HG03575 (cell line): ENCODE results near the gene POU2F1.

ENCODE experiments used
- ATAC-seq: cut with Tn5 transposase; IDR thresholded peaks from one replicate; pipeline ENCODE4 v1.9.1; 2021; ENCODE audit not compliant: unreplicated experiment, insufficient number of reproducible peaks, low FRiP score; ENCODE audit errors: extremely low read depth

Gene POU2F1

GRCh38 chr1:167262836-167263235 is 42.1 kb downstream of the POU2F1 start:
- no peak for ATAC-seq

GRCh38 chr1:167263344-167263743 is 42.7 kb downstream of the POU2F1 start:
- ATAC-seq = no peak

- no peak for ATAC-seq
Measured at GRCh38 chr1:167263819-167264464, 43.3 kb downstream of the POU2F1 start.

- no peak for ATAC-seq
Measured at GRCh38 chr1:167266965-167267364, 46.3 kb downstream of the POU2F1 start.

GRCh38 chr1:167268347-167268787 is 47.7 kb downstream of the POU2F1 start:
- ATAC-seq = no peak

- ATAC-seq = no peak
Measured at GRCh38 chr1:167270349-167271092, 49.8 kb downstream of the POU2F1 start.

- ATAC-seq = no peak
Measured at GRCh38 chr1:167272369-167272957, 51.8 kb downstream of the POU2F1 start.

- no peak for ATAC-seq
Measured at GRCh38 chr1:167273027-167273800, 52.5 kb downstream of the POU2F1 start.

GRCh38 chr1:167274061-167274460 is 53.4 kb downstream of the POU2F1 start:
- no peak for ATAC-seq

GRCh38 chr1:167276969-167277368 is 56.3 kb downstream of the POU2F1 start:
- peak; percentile 86 for ATAC-seq

GRCh38 chr1:167278497-167278896 is 57.8 kb downstream of the POU2F1 start:
- no peak for ATAC-seq

- no peak for ATAC-seq
Measured at GRCh38 chr1:167280912-167281311, 60.2 kb downstream of the POU2F1 start.

GRCh38 chr1:167288390-167289074 is 67.8 kb downstream of the POU2F1 start:
- no peak for ATAC-seq

GRCh38 chr1:167289075-167289442 is 68.4 kb downstream of the POU2F1 start:
- ATAC-seq = no peak

GRCh38 chr1:167289966-167290365 is 69.3 kb downstream of the POU2F1 start:
- no peak for ATAC-seq

- ATAC-seq = no peak
Measured at GRCh38 chr1:167291539-167292185, 71.0 kb downstream of the POU2F1 start.

- ATAC-seq = no peak
Measured at GRCh38 chr1:167292216-167292615, 71.5 kb downstream of the POU2F1 start.

GRCh38 chr1:167293057-167293456 is 72.4 kb downstream of the POU2F1 start:
- ATAC-seq = no peak

- ATAC-seq = no peak
Measured at GRCh38 chr1:167294528-167294927, 73.8 kb downstream of the POU2F1 start.
